ENCODE measurements around the gene WNT10A.

DNA sequence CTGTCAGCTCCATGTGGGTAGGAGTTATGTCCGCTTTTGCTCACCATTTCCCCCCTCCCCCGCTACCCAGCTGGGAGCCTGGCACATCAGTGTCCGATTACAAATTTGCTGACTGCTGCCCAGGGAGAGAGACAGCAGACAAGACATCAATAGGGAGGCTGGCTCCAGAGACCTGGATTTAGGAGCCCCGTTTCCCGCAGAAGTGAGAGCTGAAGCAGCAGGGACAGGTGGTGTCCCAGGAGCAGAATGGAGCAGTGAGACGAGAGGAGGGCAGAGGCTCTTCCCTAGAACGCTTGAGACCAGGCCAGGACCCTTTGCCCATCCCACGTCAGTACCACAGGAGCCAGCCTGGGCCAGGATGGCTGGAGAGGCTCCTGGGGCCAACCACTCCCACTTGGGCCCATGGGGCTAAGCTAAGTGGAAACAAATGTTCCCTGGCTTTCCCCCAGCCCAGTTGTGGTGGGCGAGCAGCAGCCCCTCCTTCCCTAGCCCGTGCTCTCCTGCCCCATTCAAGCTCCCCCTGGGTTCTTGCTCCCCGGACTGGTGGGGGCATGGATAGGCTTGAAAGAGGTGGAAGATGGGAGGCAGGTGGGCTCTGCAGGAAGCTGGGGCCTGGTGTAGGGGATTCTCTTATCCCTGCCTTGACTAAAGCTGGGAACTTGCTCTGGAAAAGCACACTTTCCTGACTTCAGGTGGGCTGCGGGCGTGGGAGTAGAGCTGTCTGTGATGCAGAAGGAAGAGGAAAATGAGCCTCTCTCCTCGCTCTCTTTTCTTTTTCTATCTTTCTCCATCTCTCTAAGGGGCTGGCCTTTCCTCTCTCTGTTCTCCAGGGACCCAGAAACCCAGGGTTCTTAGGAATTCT is 25.1 kb upstream of the WNT10A start:
- TF ChIP-seq, protein P1, sequence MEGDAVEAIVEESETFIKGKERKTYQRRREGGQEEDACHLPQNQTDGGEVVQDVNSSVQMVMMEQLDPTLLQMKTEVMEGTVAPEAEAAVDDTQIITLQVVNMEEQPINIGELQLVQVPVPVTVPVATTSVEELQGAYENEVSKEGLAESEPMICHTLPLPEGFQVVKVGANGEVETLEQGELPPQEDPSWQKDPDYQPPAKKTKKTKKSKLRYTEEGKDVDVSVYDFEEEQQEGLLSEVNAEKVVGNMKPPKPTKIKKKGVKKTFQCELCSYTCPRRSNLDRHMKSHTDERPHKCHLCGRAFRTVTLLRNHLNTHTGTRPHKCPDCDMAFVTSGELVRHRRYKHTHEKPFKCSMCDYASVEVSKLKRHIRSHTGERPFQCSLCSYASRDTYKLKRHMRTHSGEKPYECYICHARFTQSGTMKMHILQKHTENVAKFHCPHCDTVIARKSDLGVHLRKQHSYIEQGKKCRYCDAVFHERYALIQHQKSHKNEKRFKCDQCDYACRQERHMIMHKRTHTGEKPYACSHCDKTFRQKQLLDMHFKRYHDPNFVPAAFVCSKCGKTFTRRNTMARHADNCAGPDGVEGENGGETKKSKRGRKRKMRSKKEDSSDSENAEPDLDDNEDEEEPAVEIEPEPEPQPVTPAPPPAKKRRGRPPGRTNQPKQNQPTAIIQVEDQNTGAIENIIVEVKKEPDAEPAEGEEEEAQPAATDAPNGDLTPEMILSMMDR (IDR thresholded peaks at IDR 0.05): no peak
- no peak for TF ChIP-seq EP300 (IDR thresholded peaks at IDR 0.05)

Data from tibial nerve (tissue), 4 donors.